Colonic mucosa (tissue), 4 donors: Measurements from ENCODE around the gene VARS2. TPM values are rescaled to one million over a fixed set of nuclear protein-coding genes. Genes with fewer than 3 reads are reported as not detected.
A peak's percentile ranks its signal among the peaks of the same experiment; 100 is the strongest.

ENCODE experiments used
- DNase-seq: peaks from one replicate; pipeline ENCODE4 v3.0.0-alpha.2; 2020
- H3K27ac ChIP-seq: fragments of 200-600 bp; one replicate; pipeline ENCODE4 v1.8.0; 2021
- H3K27me3 ChIP-seq: fragments of 200-600 bp; one replicate; pipeline ENCODE4 v1.8.0; 2021
- H3K36me3 ChIP-seq: fragments of 200-600 bp; one replicate; pipeline ENCODE4 v1.8.0; 2021
- H3K4me1 ChIP-seq: fragments of 200-600 bp; one replicate; pipeline ENCODE4 v1.8.0; 2021; ENCODE audit warnings: mild to moderate bottlenecking
- H3K4me3 ChIP-seq: fragments of 200-600 bp; one replicate; pipeline ENCODE4 v1.8.0; 2021
- H3K9ac ChIP-seq, 2 donors: one replicate each; pipeline ENCODE4 v1.7.0; 2013; ENCODE audit warnings: control low read depth in 2 of 2, low read depth in 2 of 2, low read length in 2 of 2
- H3K9me3 ChIP-seq: fragments of 200-600 bp; one replicate; pipeline ENCODE4 v1.8.0; 2021
- CTCF ChIP-seq: fragments of 200-600 bp; IDR thresholded peaks from one replicate; pipeline ENCODE4 v1.8.0; 2022; ENCODE audit warnings: antibody characterized with exemption, mild to moderate bottlenecking
- intact Hi-C: fragments of 100-400 bp; cut with DNase I; formaldehyde crosslinking; loops from one replicate; pipeline ENCODE4 v1.14.1; 2022
- total RNA-seq, 2 donors: library from RNA; stranded (reverse); fragmentation: NEBNext Ultra II Directional in 1 of 2; extraction: Animal tissue kit (Norgen Biotek cat#: 25700) in 1 of 2; gene quantifications; one replicate each; pipeline ENCODE4 v1.2.1, GENCODE V29; 2021
- donor health status: healthy.
- donor health status: DM: no; HTN: no; CAD: no.
- donor health status: DM: no; HTN: no; CAD: no.

VARS2 gene
- total RNA-seq, 2 donors from 2014 or later, result 27.5 to 55.6 TPM

DNA sequence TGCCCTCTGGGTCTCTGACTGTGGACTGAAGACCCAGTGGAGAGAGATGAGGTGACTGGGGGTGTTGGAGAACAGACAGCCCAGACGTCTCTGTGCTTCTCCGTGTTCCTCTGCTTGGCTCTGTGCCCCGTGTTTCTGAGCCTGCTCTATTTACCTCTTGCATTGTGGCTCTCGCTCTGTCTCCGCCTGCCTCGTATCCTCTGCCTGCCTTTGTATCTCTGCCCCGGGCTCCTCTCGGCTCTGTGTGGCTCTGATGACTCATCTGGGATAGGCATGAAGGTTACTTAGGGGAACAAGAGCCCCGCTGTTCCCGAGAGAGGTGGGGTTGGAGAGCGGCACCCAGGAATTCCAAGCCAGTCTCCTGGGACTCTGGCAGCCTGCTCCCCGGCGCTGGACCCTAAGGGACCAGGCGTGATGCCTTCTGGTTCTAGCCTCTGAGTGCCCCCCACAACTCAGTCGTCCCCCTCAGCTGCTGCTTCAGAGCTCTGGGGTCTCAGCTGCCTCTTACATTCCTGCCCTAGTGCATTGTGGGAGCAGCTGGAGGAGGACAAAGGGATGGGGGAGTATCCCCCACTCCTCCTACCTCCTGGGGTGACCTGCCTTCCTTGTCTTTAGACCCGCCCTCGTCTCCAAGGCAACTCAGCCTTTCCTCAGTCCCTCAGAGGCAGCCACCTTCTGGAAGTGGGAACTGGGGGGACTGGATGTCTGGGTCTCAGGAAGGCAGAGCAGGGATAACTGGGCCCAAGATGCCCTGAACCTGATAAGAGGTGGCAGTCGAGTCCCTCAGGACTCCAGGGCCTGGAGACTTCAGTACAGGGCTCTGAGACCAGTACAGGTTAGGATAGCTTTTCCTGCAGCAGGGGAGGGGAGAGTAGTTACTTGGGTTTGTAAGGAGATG, 27.8 kb upstream of the VARS2 start:
- no peaks in the 10 kb centered on the region for H3K9me3 ChIP-seq
- no peaks in the 10 kb centered on the region for H3K36me3 ChIP-seq
- peak overlapping the region; percentile 89 for H3K27ac ChIP-seq
- TF ChIP-seq CTCF, result no peak
- H3K4me3 ChIP-seq, result peak overlapping the region; percentile 75
- H3K4me1 ChIP-seq, result peaks cover 10% of the 10 kb centered on the region
- no peaks in the 10 kb centered on the region for H3K27me3 ChIP-seq
- peak overlapping the region; percentile 60 to 98 for H3K9ac ChIP-seq
- DNase-seq, result peak; percentile 74
- intact Hi-C loops, result no loop called here

- no peaks in the 10 kb centered on the region for H3K27me3 ChIP-seq
- intact Hi-C loops, result no loop called here
- H3K9ac ChIP-seq, result peak overlapping the region; percentile 1 to 98
- H3K9me3 ChIP-seq, result no peaks in the 10 kb centered on the region
- H3K27ac ChIP-seq, result no peak overlapping the region
- peaks cover 2% of the 10 kb centered on the region for H3K36me3 ChIP-seq
- TF ChIP-seq CTCF, result no peak
- no peak for DNase-seq
- peaks cover 10% of the 10 kb centered on the region for H3K4me1 ChIP-seq
- H3K4me3 ChIP-seq, result no peak overlapping the region
Observed at GRCh38 chr6:30886897-30887255, 27.2 kb upstream of the VARS2 start.

DNA sequence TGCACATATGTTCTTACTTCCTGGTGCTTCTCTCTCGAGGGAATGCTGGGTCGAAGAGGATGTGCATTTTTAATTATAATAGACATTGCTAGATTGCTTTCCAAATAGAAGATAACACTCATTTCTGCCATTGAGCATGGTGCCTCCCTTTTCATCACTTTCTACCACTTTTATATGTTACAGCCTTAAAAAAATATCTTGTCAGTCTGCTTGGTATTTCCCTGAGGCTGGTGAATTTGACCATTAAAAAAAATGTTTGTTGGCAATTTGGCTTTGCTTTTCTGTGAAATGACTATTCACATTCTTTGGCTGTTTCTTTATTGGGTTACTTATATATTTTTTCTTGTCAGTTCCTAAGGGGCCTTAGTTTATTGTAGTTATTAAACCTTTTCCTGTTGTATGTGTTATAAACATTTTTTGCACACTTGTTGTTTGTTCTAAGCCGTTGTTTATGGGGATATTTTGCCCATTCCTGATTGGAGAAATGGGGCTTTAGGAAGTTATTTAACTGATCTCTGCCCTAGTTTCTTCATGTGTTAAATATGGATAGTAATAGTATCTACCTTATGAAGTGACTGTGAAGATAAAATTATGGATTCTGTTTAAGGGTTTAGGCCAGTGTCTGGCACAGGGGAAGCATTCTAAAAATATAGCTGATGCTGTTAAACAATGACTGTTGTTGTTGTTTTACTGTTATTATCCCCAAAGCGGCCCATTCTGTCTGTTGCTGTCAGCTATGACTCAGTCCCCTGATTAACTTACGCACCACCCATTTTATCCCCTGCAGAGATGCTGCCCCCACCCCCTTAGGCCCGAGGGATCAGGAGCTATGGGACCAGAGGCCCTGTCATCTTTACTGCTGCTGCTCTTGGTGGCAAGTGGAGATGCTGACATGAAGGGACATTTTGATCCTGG, 25.9 kb upstream of the VARS2 start:
- no peak for DNase-seq
- Histone ChIP-seq H3K9me3 (no peaks in the 10 kb centered on the region), H3K27ac (no peak overlapping the region), H3K36me3 (peaks cover 10% of the 10 kb centered on the region), H3K9ac (peak overlapping the region in 1 of 2 donors; percentile 2), H3K4me1 (peaks cover 6% of the 10 kb centered on the region), H3K27me3 (no peaks in the 10 kb centered on the region), H3K4me3 (no peak overlapping the region)
- intact Hi-C loops, result no loop called here
- TF ChIP-seq CTCF, result no peak

DNA sequence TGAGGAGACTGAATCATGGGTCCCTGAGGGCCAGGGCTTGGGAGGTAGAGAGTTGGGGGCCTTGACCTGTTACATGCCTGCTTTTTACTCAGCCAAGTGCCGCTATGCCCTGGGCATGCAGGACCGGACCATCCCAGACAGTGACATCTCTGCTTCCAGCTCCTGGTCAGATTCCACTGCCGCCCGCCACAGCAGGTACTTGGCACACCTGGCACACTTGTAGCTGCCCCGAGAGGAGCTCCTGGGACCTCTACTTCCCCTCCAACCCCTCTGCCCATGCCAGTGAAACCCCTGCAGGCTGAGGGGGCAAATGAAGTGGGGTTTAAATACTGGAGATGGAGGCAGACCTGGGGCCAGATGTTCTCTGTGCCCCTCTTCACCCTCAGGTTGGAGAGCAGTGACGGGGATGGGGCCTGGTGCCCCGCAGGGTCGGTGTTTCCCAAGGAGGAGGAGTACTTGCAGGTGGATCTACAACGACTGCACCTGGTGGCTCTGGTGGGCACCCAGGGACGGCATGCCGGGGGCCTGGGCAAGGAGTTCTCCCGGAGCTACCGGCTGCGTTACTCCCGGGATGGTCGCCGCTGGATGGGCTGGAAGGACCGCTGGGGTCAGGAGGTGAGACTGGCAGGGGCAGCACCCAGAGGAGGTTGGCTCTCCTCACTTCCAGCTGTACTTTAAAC, 25.1 kb upstream of the VARS2 start:
- H3K4me1 ChIP-seq, result peaks cover 6% of the 10 kb centered on the region
- H3K9me3 ChIP-seq, result no peaks in the 10 kb centered on the region
- H3K27ac ChIP-seq, result no peak overlapping the region
- intact Hi-C loops, result no loop called here
- H3K36me3 ChIP-seq, result peaks cover 12% of the 10 kb centered on the region
- H3K27me3 ChIP-seq, result no peaks in the 10 kb centered on the region
- TF ChIP-seq CTCF, result no peak
- no peak overlapping the region for H3K4me3 ChIP-seq
- peak overlapping the region in 1 of 2 donors; percentile 2 for H3K9ac ChIP-seq
- no peak for DNase-seq

DNA sequence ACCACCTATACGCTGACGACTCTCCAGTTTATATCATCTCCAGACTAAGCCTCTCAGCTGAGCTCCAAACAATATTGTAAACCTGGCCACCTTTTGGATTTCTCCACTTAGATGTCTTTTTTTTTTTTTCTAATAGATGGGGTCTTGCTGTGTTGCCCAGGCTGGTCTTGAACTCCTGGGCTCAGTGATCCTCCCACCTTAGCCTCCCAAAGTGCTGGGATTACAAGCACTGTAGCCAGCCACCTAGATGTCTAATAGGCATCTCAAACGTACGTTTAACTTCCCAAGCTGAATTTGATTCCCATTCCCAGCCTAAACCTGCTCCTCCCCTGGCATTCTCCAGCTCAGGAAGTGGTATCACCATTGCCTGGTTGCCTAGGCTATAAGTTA, 24.5 kb upstream of the VARS2 start:
- Histone ChIP-seq H3K27me3 (no peaks in the 10 kb centered on the region), H3K27ac (no peak overlapping the region), H3K9ac (no peak overlapping the region), H3K4me3 (no peak overlapping the region), H3K9me3 (no peaks in the 10 kb centered on the region), H3K4me1 (peaks cover 6% of the 10 kb centered on the region), H3K36me3 (peaks cover 12% of the 10 kb centered on the region)
- intact Hi-C loops, result no loop called here
- DNase-seq, result no peak
- TF ChIP-seq CTCF, result no peak
